Omental fat pad (tissue), 4 donors: ENCODE results near the gene INSC. TPM values are rescaled to one million over a fixed set of nuclear protein-coding genes. Genes with fewer than 3 reads are reported as not detected.

Experiments
- ATAC-seq: fragments of 150-250 bp; one replicate; pipeline ENCODE4 v1.9.1; 2016; ENCODE audit warnings: mild to moderate bottlenecking, moderate library complexity; ENCODE audit not compliant: low FRiP score
- DNase-seq: peaks from one replicate; pipeline ENCODE4 v3.0.0-alpha.2; 2019; ENCODE audit warnings: low spot score
- total RNA-seq, 4 donors: library from RNA; depleted of rRNA; stranded (reverse); fragments of >200 nt; gene quantifications; one replicate each; pipeline ENCODE4 v1.1.0, GENCODE V29; 2016
- TF ChIP-seq, protein P1 (sequence below), 3 donors: fragments of 450-650 bp; IDR thresholded peaks; one replicate each; pipeline ENCODE4 v1.5.1; 2016 to 2017; ENCODE audit warnings: antibody characterized with exemption in 3 of 3, mild to moderate bottlenecking in 3 of 3, moderate library complexity in 2 of 3

The INSC gene
- total RNA-seq, 4 donors from 2014 or later: 3.0 TPM; not detected in 3

DNA sequence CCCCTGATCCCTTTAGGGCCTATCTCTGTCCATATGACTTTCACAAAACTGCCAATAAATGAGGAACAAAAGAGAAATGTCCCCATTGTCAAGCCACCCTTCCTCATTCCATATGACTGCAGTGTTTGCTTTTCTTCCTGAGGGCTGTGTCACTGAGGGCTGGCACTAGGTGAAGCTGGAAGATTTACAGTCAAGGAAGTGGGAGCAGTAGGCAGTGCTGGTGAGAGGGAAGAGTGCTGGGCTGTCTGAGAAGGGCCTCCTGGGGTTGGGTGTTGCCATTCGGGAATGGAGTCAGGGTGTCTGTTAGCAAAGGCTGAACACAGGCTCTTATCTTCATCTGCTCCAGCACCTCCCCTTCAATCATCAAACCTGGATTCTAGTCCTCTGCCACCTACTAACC lies 30.9 kb downstream of the INSC start:
- ATAC-seq: no peak
- no peak for DNase-seq
- TF ChIP-seq, protein P1, sequence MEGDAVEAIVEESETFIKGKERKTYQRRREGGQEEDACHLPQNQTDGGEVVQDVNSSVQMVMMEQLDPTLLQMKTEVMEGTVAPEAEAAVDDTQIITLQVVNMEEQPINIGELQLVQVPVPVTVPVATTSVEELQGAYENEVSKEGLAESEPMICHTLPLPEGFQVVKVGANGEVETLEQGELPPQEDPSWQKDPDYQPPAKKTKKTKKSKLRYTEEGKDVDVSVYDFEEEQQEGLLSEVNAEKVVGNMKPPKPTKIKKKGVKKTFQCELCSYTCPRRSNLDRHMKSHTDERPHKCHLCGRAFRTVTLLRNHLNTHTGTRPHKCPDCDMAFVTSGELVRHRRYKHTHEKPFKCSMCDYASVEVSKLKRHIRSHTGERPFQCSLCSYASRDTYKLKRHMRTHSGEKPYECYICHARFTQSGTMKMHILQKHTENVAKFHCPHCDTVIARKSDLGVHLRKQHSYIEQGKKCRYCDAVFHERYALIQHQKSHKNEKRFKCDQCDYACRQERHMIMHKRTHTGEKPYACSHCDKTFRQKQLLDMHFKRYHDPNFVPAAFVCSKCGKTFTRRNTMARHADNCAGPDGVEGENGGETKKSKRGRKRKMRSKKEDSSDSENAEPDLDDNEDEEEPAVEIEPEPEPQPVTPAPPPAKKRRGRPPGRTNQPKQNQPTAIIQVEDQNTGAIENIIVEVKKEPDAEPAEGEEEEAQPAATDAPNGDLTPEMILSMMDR (IDR thresholded peaks at IDR 0.05): no peak

DNA sequence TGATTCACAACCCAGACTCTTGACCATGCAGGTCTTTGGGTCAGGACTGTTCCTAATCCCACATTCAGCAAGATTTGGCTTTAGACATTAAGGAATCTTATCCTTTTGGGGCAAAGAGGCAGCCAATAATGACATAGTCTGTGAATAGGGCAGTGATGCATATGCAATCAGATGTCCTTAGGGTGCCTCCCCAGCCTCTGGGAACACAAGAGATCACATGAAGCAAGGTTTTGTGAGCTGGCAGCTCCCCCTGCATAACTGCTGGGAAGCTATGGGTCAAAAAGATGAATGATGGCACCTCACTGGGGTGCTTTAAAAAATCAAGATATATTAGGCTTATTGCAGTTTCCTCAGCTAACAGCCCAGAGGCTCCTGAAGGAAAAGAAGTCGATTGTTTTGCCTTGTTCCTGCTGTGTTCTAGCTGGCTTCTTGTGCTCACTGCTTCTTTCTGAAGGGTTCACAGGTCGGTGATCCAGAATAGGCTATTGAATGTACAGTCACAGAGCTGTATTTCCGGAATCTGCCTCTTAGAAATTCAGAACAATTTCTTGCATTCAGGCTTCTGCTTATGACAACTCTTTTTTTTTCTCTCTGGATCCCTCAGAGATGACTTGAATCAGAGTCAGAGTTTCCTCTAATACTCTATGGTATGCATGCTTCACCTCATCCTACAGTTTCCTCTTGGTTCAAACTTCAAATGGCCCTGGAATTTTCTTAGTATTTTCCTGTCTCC lies 31.7 kb downstream of the INSC start:
- TF ChIP-seq, protein P1 (IDR thresholded peaks at IDR 0.05): no peak
- ATAC-seq: no peak

DNA sequence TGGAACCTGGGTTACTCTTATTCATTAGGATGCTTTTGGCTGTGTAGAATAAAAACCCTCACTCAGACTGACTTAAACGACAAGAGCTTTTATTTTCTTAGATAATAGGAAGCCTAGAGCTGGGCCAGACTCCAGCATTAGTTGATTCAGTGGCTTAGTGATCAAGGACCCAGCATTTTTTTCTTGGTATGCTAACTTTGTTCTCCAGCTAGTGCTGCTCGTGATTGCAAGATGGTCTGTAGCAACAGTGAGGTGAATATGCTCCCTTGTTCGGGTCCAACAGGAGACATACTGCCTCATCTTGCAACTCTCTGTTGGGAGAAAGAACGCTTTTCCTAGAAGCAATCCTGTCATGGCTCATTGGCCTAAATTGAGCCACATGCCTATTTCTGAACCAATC lies 33.4 kb downstream of the INSC start:
- TF ChIP-seq, protein P1 (IDR thresholded peaks at IDR 0.05): no peak
- DNase-seq: no peak
- no peak for ATAC-seq

More for the DNA sequence above, 31.7 kb downstream of the INSC start:
- no peak for DNase-seq

DNA sequence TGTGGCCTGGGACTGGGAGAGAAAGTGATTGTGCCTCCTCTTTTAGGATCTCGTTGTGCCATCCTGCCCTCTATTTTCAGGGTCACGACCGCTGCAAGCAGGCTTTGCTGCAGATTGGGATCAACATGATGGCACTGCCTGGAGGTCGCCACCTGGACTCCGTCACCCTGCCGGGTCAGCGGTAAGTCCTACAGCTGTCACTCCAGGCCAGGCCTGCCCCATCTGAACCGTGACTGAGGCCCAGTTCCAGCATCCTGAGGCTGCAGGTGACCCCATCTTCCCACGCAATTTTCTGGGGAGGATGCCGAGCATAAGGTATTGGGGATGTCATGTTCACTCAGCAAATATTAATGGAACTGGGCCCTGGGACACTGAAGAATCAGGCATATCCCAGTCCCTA lies 34.3 kb downstream of the INSC start:
- DNase-seq (no peak), ATAC-seq (no peak)
- TF ChIP-seq, protein P1 (IDR thresholded peaks at IDR 0.05): no peak

DNA sequence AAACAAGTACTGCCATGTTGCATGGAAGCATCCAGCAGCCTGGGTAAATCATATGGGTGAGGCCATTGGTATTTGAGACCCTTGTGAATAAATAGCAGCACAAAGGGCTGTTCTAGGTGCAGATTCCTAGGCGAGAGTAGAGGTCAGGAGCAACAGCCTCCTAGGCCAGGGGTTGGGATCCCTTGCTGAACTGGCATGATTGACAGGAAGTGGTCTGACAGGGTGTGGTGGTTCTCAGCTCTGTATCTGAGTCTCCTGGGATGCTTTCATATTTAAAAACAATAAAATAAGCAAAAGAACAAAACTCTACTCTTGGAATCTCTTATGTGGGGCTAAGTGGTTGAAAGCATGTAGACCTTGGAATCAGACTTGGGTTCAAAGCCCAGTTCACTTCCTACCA lies 35.8 kb downstream of the INSC start:
- TF ChIP-seq, protein P1 (IDR thresholded peaks at IDR 0.05): no peak
- DNase-seq (no peak), ATAC-seq (no peak)

DNA sequence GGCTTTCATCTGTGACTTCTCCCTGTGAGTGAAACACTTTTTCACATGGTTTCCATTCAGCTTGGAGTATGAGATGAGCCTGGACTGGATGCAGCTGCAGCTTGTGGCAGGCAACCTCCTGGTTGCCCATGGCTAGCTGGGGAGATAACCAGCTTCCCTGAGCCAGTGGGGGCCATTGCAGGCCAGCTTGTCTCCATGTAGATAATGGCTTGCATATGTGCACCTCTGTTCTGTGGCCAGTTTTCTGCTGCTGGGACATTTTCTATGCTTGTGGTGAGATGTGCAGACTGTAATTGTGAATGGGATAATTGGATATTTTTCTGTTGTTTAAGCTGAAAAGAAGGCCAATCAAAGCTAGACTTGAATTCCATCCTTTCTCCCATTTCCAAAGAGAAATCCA lies 38.5 kb downstream of the INSC start:
- TF ChIP-seq, protein P1 (IDR thresholded peaks at IDR 0.05): no peak
- ATAC-seq (no peak), DNase-seq (no peak)

DNA sequence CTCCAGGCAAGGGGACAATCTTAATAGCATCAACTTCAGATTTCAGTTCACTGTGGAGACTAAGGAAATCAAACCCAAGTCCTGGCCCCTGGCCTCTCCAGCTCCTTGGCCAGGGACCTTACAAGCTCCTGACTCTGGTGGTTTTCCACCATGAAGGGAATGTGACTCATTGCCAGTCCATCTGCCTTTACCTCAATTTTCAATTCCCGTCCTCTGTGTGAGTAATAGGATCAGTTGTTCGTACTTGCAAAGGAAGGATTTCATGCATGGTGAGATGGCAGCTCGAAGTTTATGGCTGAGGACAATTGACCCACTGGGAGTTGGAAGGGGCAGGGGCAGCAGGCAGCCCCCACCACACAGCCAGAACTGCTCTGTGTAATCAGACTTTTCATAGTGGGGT lies 42.5 kb downstream of the INSC start:
- DNase-seq: no peak
- TF ChIP-seq, protein P1 (IDR thresholded peaks at IDR 0.05): no peak
- no peak for ATAC-seq
